Activated T-helper 2 cell treated with anti-CD3 and anti-CD28 coated beads, Interferon-gamma antibody, Interleukin-2, Interleukin-4, amounts not matched to agents 10 μg/mL and 5 μg/mL and 100 μg/mL, durations not matched to agents 14 hours and 24 hours and 36 hours (primary cell): ENCODE data around the gene WDPCP. TPM values are rescaled to one million over a fixed set of nuclear protein-coding genes. Genes with fewer than 3 reads are reported as not detected.
"Not testable (repeated sequence)": the region's sequence is repeated elsewhere in the genome, so short reads cannot be mapped to it uniquely, and the experiment has no call there.

Source experiments
- DNase-seq: peaks from one replicate; pipeline ENCODE4 v3.0.0; 2021; ENCODE audit warnings: low spot score
- H3K27ac Mint-ChIP-seq: one replicate; pipeline ENCODE4 v1.8.0; 2021; ENCODE audit warnings: mixed read lengths
- H3K27me3 Mint-ChIP-seq: one replicate; pipeline ENCODE4 v1.8.0; 2021; ENCODE audit warnings: low read depth, mixed read lengths
- H3K36me3 Mint-ChIP-seq: one replicate; pipeline ENCODE4 v1.8.0; 2021; ENCODE audit warnings: low read depth, mixed read lengths
- H3K4me1 Mint-ChIP-seq: one replicate; pipeline ENCODE4 v1.8.0; 2021; ENCODE audit warnings: low read depth, mixed read lengths
- H3K4me3 Mint-ChIP-seq: one replicate; pipeline ENCODE4 v1.8.0; 2021; ENCODE audit warnings: low read depth, mild to moderate bottlenecking, moderate library complexity, mixed read lengths
- H3K9me3 Mint-ChIP-seq: one replicate; pipeline ENCODE4 v1.8.0; 2021; ENCODE audit warnings: mixed read lengths
- intact Hi-C: fragments of 100-400 bp; cut with micrococcal nuclease; formaldehyde crosslinking; loops from one replicate; pipeline ENCODE4 v1.15.1; 2023
- total RNA-seq: library from RNA; stranded (reverse); gene quantifications from 2 replicates; pipeline ENCODE4 v1.2.3, GENCODE V29; 2022

Gene WDPCP
- 5.5 and 6.1 TPM in 2 replicates for total RNA-seq

- DNase-seq, result peak; percentile 92
- H3K9me3 Mint-ChIP-seq, result no peaks in the 10 kb centered on the region
- H3K4me1 Mint-ChIP-seq, result peaks cover 32% of the 10 kb centered on the region
- peak within 1 kb of the TSS; percentile 99 for H3K4me3 Mint-ChIP-seq
- H3K36me3 Mint-ChIP-seq, result peaks cover 21% of the 10 kb centered on the region
- peak within 1 kb of the TSS; percentile 91 for H3K27ac Mint-ChIP-seq
- intact Hi-C loops, result loop anchor here (1.0 to 10.0 kb wide), 9 partner anchors 253 to 1700 kb away; partner anchors contain the start of genes AFTPH, B3GNT2, CCT4 and EHBP1
- H3K27me3 Mint-ChIP-seq, result no peaks in the 10 kb centered on the region
These were observed at the start of gene WDPCP, which contains the start of gene MDH1 for GRCh38 chr2:63588385-63589147. WDPCP (minus strand) TSS chr2:63588477; CDS start chr2:63588271, 206 bp downstream. MDH1 (plus strand) TSS chr2:63588963; CDS start chr2:63589044, 81 bp downstream.

- H3K9me3 Mint-ChIP-seq, result peaks cover 35% of the 10 kb centered on the region
- no peaks in the 10 kb centered on the region for H3K36me3 Mint-ChIP-seq
- H3K4me1 Mint-ChIP-seq, result no peaks in the 10 kb centered on the region
- H3K4me3 Mint-ChIP-seq, result no peak overlapping the region
- DNase-seq, result no peak
- intact Hi-C loops, result no loop called here
- H3K27ac Mint-ChIP-seq, result no peak overlapping the region
- H3K27me3 Mint-ChIP-seq, result peaks cover 4% of the 10 kb centered on the region
These were observed 44.1 kb upstream of the WDPCP start for GRCh38 chr2:63632382-63632781.

GRCh38 chr2:63631501-63631900 is 43.2 kb upstream of the WDPCP start:
- H3K27me3 Mint-ChIP-seq, result peaks cover 4% of the 10 kb centered on the region
- H3K4me3 Mint-ChIP-seq, result no peak overlapping the region
- H3K36me3 Mint-ChIP-seq, result no peaks in the 10 kb centered on the region
- H3K9me3 Mint-ChIP-seq, result peaks cover 34% of the 10 kb centered on the region
- intact Hi-C loops, result no loop called here
- no peaks in the 10 kb centered on the region for H3K4me1 Mint-ChIP-seq
- no peak overlapping the region for H3K27ac Mint-ChIP-seq
- DNase-seq, result no peak

- no peak for DNase-seq
- H3K4me1 Mint-ChIP-seq, result peaks cover 7% of the 10 kb centered on the region
- peaks cover 11% of the 10 kb centered on the region for H3K27me3 Mint-ChIP-seq
- H3K27ac Mint-ChIP-seq, result no peak overlapping the region
- peaks cover 15% of the 10 kb centered on the region for H3K9me3 Mint-ChIP-seq
- H3K36me3 Mint-ChIP-seq, result no peaks in the 10 kb centered on the region
- no peak overlapping the region for H3K4me3 Mint-ChIP-seq
- intact Hi-C loops, result no loop called here
These were observed 40.2 kb upstream of the WDPCP start for GRCh38 chr2:63628403-63628942.

- no peaks in the 10 kb centered on the region for H3K36me3 Mint-ChIP-seq
- no peak for DNase-seq
- H3K9me3 Mint-ChIP-seq, result peaks cover 10% of the 10 kb centered on the region
- H3K4me3 Mint-ChIP-seq, result no peak overlapping the region
- H3K27me3 Mint-ChIP-seq, result peaks cover 10% of the 10 kb centered on the region
- no peak overlapping the region for H3K27ac Mint-ChIP-seq
- H3K4me1 Mint-ChIP-seq, result peaks cover 7% of the 10 kb centered on the region
- intact Hi-C loops, result no loop called here
These were observed 39.6 kb upstream of the WDPCP start for GRCh38 chr2:63627866-63628265.

GRCh38 chr2:63623763-63624162 is 35.5 kb upstream of the WDPCP start:
- H3K27me3 Mint-ChIP-seq, result peaks cover 14% of the 10 kb centered on the region
- H3K27ac Mint-ChIP-seq, intact Hi-C loops, H3K4me1 Mint-ChIP-seq, H3K36me3 Mint-ChIP-seq, H3K9me3 Mint-ChIP-seq, H3K4me3 Mint-ChIP-seq, DNase-seq: not testable (repeated sequence)

- Mint-ChIP-seq H3K4me3 (no peak overlapping the region), H3K4me1 (peaks cover 7% of the 10 kb centered on the region), H3K27ac (no peak overlapping the region), H3K9me3 (no peaks in the 10 kb centered on the region), H3K27me3 (peaks cover 16% of the 10 kb centered on the region), H3K36me3 (no peaks in the 10 kb centered on the region)
- DNase-seq, result no peak
- intact Hi-C loops, result no loop called here
These were observed 34.5 kb upstream of the WDPCP start for GRCh38 chr2:63622751-63623150.

GRCh38 chr2:63619328-63619727 is 31.1 kb upstream of the WDPCP start:
- Mint-ChIP-seq H3K27ac (no peak overlapping the region), H3K9me3 (no peaks in the 10 kb centered on the region), H3K36me3 (no peaks in the 10 kb centered on the region), H3K4me1 (no peaks in the 10 kb centered on the region), H3K4me3 (no peak overlapping the region), H3K27me3 (peaks cover 19% of the 10 kb centered on the region)
- intact Hi-C loops, result no loop called here
- DNase-seq, result no peak

- no peak for DNase-seq
- H3K27ac Mint-ChIP-seq, result no peak overlapping the region
- intact Hi-C loops, result no loop called here
- H3K36me3 Mint-ChIP-seq, result no peaks in the 10 kb centered on the region
- H3K9me3 Mint-ChIP-seq, result no peaks in the 10 kb centered on the region
- no peaks in the 10 kb centered on the region for H3K4me1 Mint-ChIP-seq
- peaks cover 24% of the 10 kb centered on the region for H3K27me3 Mint-ChIP-seq
- no peak overlapping the region for H3K4me3 Mint-ChIP-seq
These were observed 29.1 kb upstream of the WDPCP start for GRCh38 chr2:63617366-63617765.

- Mint-ChIP-seq H3K27ac (no peak overlapping the region), H3K9me3 (no peaks in the 10 kb centered on the region), H3K4me1 (no peaks in the 10 kb centered on the region), H3K27me3 (peaks cover 26% of the 10 kb centered on the region), H3K36me3 (no peaks in the 10 kb centered on the region), H3K4me3 (no peak overlapping the region)
- intact Hi-C loops, result no loop called here
- no peak for DNase-seq
These were observed 27.0 kb upstream of the WDPCP start for GRCh38 chr2:63614983-63615945.

- Mint-ChIP-seq H3K4me3 (no peak overlapping the region), H3K9me3 (no peaks in the 10 kb centered on the region), H3K36me3 (no peaks in the 10 kb centered on the region), H3K27ac (no peak overlapping the region), H3K4me1 (peaks cover 4% of the 10 kb centered on the region), H3K27me3 (peaks cover 26% of the 10 kb centered on the region)
- intact Hi-C loops, result no loop called here
- DNase-seq, result no peak
These were observed 26.2 kb upstream of the WDPCP start for GRCh38 chr2:63614448-63614968.

GRCh38 chr2:63613391-63613901 is 25.2 kb upstream of the WDPCP start:
- no peaks in the 10 kb centered on the region for H3K9me3 Mint-ChIP-seq
- DNase-seq, result no peak
- H3K4me1 Mint-ChIP-seq, result peaks cover 6% of the 10 kb centered on the region
- H3K4me3 Mint-ChIP-seq, result no peak overlapping the region
- intact Hi-C loops, result no loop called here
- no peak overlapping the region for H3K27ac Mint-ChIP-seq
- H3K27me3 Mint-ChIP-seq, result peaks cover 21% of the 10 kb centered on the region
- H3K36me3 Mint-ChIP-seq, result peaks cover under 1% of the 10 kb centered on the region
